ENCODE results near the gene AMBP.

AMBP gene

GRCh38 chr9:114031037-114031630 is 47.0 kb downstream of the AMBP start:
- peak; percentile 6 for DNase-seq (ENCODE audit: low spot score)

- peak; percentile 6 for DNase-seq (ENCODE audit: low spot score)
Measured at GRCh38 chr9:114030364-114030763, 47.7 kb downstream of the AMBP start.

DNA sequence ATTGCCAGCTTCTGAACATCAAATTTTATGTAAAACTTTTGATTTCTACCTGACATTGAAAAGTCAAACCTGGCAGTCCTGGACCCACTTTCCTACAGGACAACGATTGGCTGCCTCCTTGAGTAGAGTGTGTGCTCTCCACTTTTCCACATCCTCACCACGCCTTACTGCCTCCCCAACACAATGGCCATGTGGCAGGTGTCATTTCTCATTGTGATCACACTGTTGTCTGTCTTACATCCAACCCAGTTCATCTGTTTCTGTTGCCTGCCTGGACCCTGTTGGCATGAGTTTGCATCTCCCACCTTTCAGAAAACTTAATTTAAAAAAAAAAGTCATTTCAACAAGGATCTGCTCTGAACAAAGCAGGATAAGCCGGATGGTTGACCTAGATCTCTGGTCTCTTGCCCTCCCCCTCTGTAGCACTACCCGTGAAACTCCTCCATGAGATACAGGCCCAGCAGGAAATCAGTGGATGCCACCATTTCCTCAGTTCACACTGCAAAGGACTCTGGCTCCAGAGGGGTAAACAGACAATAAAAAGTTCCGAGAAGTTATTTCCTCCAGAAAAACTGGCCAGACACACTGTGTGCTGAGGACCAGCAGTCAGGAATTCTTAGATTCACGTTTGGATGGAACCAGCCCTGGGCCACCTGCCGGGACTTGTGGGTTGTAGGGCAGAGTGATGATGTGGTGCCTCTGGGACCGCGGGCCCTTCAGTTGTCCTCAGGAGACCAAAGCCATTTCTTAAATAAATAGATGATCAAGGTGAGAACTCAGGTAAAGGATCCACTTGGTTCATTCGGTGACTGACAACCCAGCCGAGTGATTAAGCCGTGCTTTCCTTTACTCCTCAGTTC is 48.6 kb downstream of the AMBP start:
- peak; percentile 4 for DNase-seq (ENCODE audit: low spot score)

- peak; percentile 13 for DNase-seq (ENCODE audit: low spot score)
Measured at GRCh38 chr9:114028646-114029045, 49.5 kb downstream of the AMBP start.

- no peak for DNase-seq (ENCODE audit: low spot score)
Measured at GRCh38 chr9:114027863-114028465, 50.1 kb downstream of the AMBP start.

DNA sequence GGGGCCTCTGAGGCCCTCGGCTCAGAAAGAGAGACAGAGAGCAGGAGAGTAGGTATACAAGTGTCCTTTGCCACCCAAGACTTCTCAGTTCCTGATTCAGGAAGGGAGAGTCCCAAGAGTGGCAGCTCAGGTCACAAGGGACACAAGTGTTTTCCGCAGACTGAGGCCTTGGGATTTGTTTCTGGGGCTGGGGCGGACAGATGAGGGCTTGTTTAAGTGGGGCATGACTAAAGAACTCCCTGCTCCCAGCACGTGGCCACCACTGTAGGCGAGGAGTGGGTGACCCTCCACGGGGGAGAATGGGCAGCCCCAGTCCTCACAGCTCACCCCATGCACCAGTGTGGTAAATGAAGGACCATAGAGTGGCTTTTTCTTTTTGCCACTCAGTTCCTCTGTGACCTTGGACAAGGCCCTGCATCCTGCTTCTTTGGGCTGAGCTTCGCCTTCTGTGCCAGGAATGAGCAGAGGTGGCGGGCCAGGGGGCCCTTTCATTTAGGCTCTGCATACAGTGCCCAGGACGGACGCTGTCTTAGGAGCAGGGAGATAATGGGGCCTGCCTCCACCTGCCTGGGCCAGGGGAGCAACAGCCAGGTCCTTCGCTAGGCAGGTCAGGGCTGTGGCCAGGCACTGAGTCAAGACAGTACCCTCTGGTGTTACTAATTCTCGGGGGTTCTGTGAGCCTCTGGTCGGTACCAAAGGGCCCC is 50.8 kb downstream of the AMBP start:
- DNase-seq (ENCODE audit: low spot score): peak; percentile 6

DNA sequence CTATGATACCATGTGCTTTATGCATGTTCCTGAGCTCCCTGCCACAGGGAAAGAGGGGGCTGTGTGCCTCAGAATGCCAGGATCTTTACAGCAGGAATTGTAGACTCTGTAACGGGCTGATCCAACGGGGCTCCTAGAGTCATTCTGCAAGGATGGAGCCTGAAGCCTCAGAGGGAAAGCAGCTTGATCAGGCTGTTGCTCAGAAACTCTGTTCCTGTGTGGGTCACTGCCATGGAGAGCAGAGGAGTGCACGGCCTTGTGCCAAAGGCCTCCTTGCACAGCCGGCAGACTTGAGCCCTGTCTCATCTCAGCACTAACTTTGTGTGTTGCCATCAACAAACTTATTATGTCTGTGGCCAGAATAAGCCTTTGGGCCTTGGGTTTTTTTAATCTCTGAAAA is 51.8 kb downstream of the AMBP start:
- DNase-seq (ENCODE audit: low spot score): peak; percentile 5

- DNase-seq (ENCODE audit: low spot score): peak; percentile 3
Measured at GRCh38 chr9:114025760-114026159, 52.3 kb downstream of the AMBP start.

- DNase-seq (ENCODE audit: low spot score): peak; percentile 2
Measured at GRCh38 chr9:114025196-114025753, 52.8 kb downstream of the AMBP start.

DNA sequence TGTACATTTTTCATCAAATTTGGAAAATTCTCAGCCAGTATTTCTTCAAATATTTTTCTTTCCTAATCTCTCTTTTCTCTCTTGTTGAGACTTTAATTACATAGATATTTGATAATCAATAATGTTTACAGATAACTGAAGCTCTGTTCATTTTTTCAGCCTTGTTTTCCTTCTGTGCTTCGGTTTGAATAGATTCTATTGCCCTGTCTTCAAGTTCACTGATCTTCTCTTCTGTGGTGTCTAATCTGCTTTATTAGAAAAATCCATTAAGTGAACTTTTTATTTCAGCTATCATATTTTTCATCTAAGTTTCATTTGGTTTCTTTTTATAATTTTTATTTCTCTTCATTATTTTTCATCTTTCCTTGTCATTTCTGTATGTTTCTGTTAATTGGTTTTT is 54.1 kb downstream of the AMBP start:
- DNase-seq (ENCODE audit: low spot score): no peak

GRCh38 chr9:114021578-114021977 is 56.5 kb downstream of the AMBP start:
- no peak for DNase-seq (ENCODE audit: low spot score)

DNA sequence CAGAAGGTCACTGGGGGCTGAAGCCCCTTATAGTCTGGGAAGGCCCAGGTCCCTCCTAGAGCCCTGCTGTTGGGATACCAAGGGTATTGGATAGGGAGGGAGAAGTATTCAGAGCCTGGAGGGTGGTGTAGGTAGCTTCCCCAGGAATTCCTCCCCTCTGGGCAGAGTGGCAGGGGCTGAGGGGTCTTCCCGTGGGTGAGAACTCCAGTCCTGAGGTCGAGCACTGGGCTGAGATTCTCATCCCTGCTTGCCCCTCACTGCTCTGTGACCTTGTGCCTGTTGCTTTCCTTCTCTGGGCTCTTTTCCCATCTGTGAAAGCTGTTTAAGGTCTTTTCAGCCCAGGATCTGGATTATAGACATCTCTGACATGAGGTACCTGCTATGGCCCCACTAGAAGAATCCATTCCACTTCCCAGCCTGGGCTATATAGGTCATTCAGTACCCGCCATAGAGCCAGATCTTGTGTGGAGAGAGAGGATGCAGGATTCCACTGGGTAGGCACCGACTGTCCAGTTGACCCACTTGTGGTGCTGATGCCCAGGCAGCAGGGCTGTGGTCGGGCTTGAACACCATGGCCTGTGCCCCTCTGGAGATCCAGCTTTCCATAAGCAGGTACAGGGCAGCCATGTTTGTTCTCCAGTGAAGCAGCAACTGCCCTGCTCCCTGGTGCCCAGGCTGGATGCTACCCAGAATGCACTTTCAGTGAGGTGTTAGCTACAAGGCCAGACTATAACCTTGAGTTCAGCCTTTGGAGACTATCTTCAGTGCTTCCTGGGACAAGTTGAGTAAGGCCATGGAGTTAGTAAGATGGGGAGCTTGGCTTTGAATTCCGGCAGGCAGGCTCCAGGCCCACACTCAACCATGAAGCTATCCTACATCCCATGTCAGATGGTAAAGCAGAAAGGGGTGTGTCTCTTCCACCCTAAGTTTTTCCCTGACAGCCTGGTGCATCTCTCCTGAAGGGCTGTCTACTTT is 60.1 kb downstream of the AMBP start:
- peak; percentile 4 for DNase-seq (ENCODE audit: low spot score)

DNA sequence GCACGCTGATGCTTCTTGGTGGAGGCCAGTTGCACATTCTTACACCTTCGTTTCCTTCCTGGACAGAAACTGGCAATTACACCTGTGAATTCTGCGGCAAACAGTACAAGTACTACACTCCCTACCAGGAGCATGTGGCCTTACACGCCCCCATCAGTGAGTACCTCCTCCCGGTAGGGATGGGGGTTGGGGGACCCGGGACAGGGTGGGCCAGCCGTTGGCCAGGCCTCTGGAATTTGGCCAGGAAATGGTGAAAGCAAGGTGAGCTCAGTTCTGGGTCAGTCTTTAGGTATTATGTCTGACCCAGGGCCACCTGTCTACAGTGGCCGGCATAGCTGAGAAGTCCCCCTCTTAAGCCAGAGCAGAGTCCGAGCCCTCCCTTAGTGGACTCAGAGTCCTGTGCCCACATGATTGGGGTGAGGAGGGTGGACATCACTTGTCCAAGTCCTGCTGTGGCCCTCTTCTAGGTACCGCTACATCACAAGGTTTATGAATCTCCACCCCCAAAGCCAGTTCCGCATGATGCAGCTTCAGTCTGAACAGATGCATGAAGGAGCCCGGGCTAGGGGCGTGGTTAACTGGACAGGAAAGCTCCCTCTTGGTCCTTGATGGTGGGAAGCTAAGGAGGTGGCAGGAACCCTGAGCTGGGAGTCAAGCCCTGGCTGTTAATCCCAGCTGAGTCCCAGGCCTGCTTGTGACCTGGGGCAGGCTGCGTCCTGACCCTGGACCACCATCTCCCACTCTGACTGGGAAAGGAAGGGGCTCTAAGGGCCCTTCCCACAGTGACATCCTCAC is 61.3 kb downstream of the AMBP start:
- DNase-seq (ENCODE audit: low spot score): peak; percentile 9

DNA sequence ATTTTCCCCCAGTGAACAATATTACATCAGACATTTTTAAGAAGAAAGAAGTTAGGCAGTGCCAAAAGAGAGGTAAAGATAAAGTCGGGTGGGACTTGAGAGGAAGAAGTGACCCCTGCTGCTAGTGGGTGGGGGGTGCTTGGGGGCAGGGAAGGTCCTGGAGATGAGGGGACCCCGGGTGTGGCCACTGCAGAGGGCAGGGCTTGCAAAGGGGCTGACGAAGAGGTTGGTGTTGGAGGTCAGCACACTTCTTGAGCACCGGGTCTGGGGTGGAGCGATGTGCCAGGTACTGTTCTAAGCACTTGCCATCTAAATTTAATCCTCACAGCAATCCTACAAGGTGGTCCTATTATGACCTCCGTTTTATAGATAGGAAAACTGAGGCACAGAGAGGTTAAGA is 62.0 kb downstream of the AMBP start:
- DNase-seq (ENCODE audit: low spot score): peak; percentile 11

DNA sequence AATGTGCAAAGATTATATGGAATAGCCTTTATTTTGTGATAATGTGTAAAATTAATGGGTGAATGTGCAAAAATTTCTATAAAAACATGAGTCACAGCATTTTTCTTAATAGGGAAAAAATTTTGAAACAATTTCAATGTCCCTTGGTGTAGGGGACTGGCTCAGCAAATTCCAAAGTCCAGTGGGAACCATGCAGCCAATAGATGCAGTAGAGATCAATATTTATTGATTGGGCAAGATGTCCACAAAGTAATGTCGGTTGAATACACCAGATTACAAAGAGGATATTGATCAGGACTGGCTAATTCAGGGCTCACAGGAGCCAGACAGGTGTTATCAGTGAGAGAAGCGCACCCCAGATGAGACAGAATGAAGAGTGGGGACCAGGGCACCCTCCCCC is 62.5 kb downstream of the AMBP start:
- DNase-seq (ENCODE audit: low spot score): peak; percentile 2

GRCh38 chr9:114014044-114014443 is 64.1 kb downstream of the AMBP start:
- no peak for DNase-seq (ENCODE audit: low spot score)

DNA sequence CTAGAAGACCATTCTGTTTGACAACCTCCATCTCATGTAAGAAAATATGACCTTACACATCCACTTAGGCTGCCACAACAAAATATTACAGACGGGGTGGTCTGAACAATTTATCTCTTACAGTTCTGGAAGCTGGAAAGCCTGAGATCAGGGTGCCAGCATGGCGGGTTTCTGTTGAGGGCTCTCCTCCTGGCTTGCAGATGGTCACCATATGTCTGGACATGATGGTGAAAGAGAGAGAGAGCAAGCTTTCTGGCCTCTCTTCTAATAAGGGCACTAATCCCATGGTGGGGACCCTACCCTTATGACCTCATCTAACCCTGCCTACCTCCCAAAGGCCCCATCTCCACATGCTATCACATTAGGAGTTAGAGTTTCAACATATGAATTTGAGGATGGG is 66.0 kb downstream of the AMBP start:
- no peak for DNase-seq (ENCODE audit: low spot score)

DNA sequence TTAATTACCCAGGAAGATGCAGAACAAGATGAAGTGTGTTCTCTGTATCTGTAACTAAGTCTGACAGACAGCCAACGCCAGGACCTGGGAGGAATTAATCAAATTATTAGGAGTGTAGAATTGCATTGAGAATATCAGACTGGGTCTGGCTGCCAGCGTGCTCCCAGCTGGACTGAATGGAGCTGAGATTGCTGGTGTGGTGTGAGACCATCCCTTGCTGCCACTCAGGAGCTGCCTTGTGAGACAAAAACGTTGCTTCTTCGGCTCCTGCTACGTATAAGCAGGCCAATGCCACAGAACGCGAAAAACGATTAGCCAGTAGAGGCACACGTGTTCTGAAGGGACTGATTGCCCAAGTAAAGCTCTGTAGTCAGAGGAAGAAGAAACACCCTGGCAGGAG is 66.8 kb downstream of the AMBP start:
- peak; percentile 4 for DNase-seq (ENCODE audit: low spot score)
